WERI-Rb-1 (cell line): Measurements from ENCODE around the gene GDF7.
A peak's percentile ranks its signal among the peaks of the same experiment; 100 is the strongest.

Experiments used
- DNase-seq: peaks from one replicate; pipeline ENCODE4 v3.0.0-alpha.2; 2020
- H3K27ac ChIP-seq: fragments of 250-450 bp; sonication (Bioruptor Pico); 2 replicates; pipeline ENCODE4 v1.5.1; 2020; ENCODE audit warnings: mild to moderate bottlenecking, moderate library complexity
- H3K27me3 ChIP-seq: fragments of 250-450 bp; sonication (Bioruptor Pico); 2 replicates; pipeline ENCODE4 v1.5.1; 2021; ENCODE audit warnings: mild to moderate bottlenecking, low read depth, moderate library complexity; ENCODE audit not compliant: insufficient read depth, severe bottlenecking
- H3K36me3 ChIP-seq: fragments of 250-450 bp; sonication (Bioruptor Pico); 2 replicates; pipeline ENCODE4 v1.5.1; 2020; ENCODE audit warnings: mild to moderate bottlenecking, moderate library complexity
- H3K4me3 ChIP-seq: 2 replicates; pipeline ENCODE4 v1.5.1; 2011; ENCODE audit warnings: low read depth, mild to moderate bottlenecking, control low read depth, low read length
- H3K9me3 ChIP-seq: fragments of 250-450 bp; sonication (Bioruptor Pico); 2 replicates; pipeline ENCODE4 v1.5.1; 2021; ENCODE audit warnings: mild to moderate bottlenecking, moderate library complexity; ENCODE audit not compliant: severe bottlenecking
- TF ChIP-seq, protein P1 (sequence below): IDR thresholded peaks from 2 replicates; pipeline ENCODE4 v1.5.1; 2011; ENCODE audit warnings: low read depth, mild to moderate bottlenecking, control low read depth, inconsistent platforms, low read length

GDF7 gene

DNA sequence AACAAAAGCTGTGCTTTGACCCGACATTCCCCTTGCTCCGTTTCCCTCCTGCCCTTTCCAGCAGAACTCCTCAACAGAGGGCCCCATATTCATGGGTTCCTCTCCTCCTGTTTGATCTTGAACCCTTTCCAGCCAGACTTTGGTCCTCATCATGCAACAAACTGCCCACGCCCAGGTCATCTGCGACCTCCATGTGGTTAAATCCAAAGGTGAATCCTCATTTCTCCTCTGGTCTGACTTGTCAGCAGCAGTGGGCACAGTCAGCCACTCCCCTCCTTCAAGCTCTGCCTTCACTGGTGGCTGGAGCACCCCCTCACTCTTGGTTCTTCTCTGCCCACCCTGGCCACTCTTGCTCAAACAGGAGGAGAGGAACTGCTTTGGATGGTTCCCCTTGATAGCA is 18.7 kb upstream of the GDF7 start:
- TF ChIP-seq, protein P1, sequence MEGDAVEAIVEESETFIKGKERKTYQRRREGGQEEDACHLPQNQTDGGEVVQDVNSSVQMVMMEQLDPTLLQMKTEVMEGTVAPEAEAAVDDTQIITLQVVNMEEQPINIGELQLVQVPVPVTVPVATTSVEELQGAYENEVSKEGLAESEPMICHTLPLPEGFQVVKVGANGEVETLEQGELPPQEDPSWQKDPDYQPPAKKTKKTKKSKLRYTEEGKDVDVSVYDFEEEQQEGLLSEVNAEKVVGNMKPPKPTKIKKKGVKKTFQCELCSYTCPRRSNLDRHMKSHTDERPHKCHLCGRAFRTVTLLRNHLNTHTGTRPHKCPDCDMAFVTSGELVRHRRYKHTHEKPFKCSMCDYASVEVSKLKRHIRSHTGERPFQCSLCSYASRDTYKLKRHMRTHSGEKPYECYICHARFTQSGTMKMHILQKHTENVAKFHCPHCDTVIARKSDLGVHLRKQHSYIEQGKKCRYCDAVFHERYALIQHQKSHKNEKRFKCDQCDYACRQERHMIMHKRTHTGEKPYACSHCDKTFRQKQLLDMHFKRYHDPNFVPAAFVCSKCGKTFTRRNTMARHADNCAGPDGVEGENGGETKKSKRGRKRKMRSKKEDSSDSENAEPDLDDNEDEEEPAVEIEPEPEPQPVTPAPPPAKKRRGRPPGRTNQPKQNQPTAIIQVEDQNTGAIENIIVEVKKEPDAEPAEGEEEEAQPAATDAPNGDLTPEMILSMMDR = no peak
- DNase-seq = no peak
- Histone ChIP-seq H3K36me3 (no peaks in the 10 kb centered on the region), H3K4me3 (no peak overlapping the region), H3K27me3 (no peaks in the 10 kb centered on the region), H3K9me3 (no peaks in the 10 kb centered on the region), H3K27ac (no peak overlapping the region)

DNA sequence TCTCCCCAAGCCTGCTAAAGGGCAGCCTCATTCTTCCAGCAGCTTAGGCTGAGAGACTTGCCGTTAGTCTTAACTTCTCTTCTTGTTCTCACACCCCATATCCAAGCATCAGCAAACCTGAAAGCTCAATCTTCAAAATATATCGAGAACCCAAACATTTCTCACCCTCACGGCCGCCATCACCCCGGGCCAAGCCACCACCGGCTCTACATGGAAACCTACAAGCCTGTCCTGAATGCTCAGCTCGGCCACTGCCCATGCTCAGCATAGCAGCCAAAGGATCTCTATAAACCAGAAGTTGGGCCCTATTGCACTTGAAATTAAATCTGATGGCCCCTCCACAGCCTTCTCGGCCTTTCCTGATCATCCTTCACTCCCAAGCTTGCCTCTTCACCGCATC is 18.1 kb upstream of the GDF7 start:
- TF ChIP-seq, protein P1 = no peak
- H3K4me3 ChIP-seq = no peak overlapping the region
- no peak overlapping the region for H3K27ac ChIP-seq
- no peaks in the 10 kb centered on the region for H3K9me3 ChIP-seq
- no peaks in the 10 kb centered on the region for H3K36me3 ChIP-seq
- no peak for DNase-seq
- H3K27me3 ChIP-seq = no peaks in the 10 kb centered on the region

DNA sequence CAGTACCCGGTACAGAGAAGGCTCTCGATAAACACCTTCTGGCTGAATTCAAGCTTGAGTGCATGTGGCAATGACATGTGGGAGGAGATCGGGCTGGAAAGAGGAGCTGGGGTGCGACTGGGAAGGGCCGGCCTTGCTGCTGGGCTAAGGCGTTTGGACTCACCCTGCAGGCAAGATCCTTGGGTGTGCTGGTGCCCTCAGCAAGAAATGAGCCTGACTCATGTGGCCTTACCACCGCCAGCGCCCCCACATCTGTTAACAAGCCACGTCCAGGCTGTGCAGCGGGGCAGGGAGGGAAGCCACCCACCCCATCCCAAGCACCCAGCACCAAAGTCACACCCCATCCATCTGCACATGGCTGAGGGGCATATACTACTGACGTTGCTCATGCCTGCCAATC is 17.4 kb upstream of the GDF7 start:
- H3K4me3 ChIP-seq = no peak overlapping the region
- H3K27ac ChIP-seq = no peak overlapping the region
- no peak for DNase-seq
- no peaks in the 10 kb centered on the region for H3K9me3 ChIP-seq
- no peaks in the 10 kb centered on the region for H3K27me3 ChIP-seq
- TF ChIP-seq, protein P1 = no peak
- H3K36me3 ChIP-seq = no peaks in the 10 kb centered on the region

DNA sequence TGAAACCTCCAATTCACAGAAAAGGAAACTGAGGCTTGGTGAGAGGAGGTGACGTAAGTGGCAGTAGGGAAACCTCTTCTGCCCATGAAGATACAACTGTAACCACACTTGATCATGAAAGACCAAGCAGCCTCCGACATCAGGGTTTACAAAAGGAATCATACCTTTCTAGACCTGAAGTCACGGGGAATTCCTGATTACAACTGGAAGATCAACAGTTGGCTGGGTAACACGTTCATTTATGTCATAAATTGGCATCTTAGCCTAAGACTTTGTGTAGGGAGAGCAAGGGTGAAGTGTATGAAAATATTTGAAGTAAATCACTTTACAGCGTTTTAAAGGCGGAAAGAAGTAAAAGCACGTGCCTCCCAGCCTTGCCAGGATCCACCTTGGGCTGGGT is 17.0 kb upstream of the GDF7 start:
- Histone ChIP-seq H3K27ac (no peak overlapping the region), H3K9me3 (no peaks in the 10 kb centered on the region), H3K36me3 (no peaks in the 10 kb centered on the region), H3K27me3 (no peaks in the 10 kb centered on the region), H3K4me3 (no peak overlapping the region)
- no peak for DNase-seq
- TF ChIP-seq, protein P1 = no peak

DNA sequence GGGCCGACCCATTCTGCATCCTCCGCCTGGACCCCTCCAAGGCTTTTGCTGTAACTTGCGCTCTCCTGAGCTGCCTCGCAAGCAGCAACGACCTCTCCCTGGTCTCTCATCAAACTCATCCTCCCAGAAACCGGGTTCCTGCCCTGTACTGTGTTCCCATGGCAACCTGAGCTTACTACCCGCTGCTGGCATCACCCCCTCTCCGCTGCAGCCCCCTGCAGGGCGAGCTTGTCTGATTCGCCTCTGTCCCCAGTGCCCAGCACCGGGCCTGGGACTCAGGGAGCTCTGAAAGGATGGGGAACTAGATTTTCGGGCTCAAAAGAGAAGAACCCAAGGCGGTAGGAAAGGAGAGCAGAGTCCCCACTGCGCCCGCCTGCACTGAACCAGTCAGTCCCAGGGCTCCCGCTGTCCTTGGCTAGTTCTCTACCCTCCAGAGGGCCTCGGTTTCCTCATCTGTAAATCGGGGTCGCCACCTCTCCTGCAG is 16.5 kb upstream of the GDF7 start:
- peaks cover 5% of the 10 kb centered on the region for H3K27me3 ChIP-seq
- TF ChIP-seq, protein P1 = no peak
- H3K4me3 ChIP-seq = peak overlapping the region; percentile 77
- no peak for DNase-seq
- peak overlapping the region; percentile 67 for H3K27ac ChIP-seq
- no peaks in the 10 kb centered on the region for H3K36me3 ChIP-seq
- no peaks in the 10 kb centered on the region for H3K9me3 ChIP-seq

DNA sequence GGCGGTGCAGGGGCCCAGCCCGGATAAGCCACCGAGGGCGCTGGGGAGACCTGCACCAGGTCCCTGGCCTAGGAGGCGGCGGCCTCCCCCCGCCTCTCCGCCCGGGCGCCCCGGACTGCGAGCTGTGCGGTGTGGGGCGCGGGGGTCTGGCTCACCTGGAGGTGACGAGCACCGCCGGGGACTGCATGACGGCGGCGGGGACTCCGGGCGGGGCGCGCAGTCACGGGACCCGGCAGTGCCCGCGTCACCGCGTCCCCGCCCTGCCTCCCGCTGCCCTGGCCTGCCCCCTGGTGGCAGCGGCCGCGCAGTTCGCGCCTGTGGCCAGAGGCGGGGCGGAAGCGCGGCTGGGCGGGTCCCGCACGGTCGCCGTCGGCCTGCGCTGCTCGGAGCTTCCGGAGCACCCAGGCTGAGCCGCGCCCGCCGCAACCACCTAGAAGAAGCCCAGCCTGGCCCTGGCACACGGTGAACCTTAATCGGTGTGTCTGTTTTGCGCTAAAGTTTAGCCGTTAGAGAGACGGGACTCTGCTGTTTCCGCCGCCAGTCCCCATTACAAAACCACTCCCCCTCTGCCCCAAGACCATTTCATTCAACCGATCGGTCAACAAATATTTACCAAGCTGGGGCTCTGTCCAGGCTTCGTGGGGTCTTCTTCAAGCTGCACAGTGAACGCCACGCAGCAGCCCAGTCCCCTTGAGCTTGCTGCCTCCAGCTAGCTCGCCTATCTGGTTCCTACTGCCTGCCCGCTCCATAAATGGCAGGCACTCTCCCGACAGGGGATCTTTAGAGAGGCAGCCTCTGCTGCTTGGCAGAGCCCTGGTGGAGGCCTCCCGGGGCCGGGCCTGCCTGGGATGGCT is 15.8 kb upstream of the GDF7 start, which contains the start of gene HS1BP3:
Gene HS1BP3 (minus strand): TSS at position 222 of the 854 bp plus-strand sequence. CDS start 35 bp downstream, at position 187.
- Histone ChIP-seq H3K9me3 (no peaks in the 10 kb centered on the region), H3K27ac (peak within 1 kb of the TSS; percentile 67), H3K4me3 (peak within 1 kb of the TSS; percentile 77), H3K27me3 (peaks cover 11% of the 10 kb centered on the region), H3K36me3 (no peaks in the 10 kb centered on the region)
- peak; percentile 83 for DNase-seq
- TF ChIP-seq, protein P1 = peak; percentile 92
